Endothelial cell of umbilical vein (primary cell): ENCODE measurements around the gene CLSTN1. TPM values are rescaled to one million over a fixed set of nuclear protein-coding genes. Genes with fewer than 3 reads are reported as not detected.

ENCODE experiments used
- BruUV-seq: library from RNA; stranded (reverse); fragments of 400-500 nt; replicated peaks from 2 replicates; lab custom pipeline; 2021; lab: Mats Ljungman, UMichigan
- CTCF ChIA-PET: fragments of 300-600, 350-600 bp; sonication (Branson Sonifier 250); formaldehyde crosslinking; loops from one replicate; lab custom pipeline; 2021; ENCODE audit warnings: antibody characterized with exemption, inconsistent platforms; lab: Charles Lee
- POLR2A ChIA-PET: fragments of 300-600, 350-600 bp; sonication (Branson Sonifier 250); formaldehyde crosslinking; loops from one replicate; lab custom pipeline; 2021; ENCODE audit warnings: antibody characterized with exemption, inconsistent platforms; lab: Charles Lee
- DNase-seq: peaks from one replicate; pipeline ENCODE4 v3.0.0-alpha.2; 2011; ENCODE audit warnings: low read depth, low spot score
- FAIRE-seq: peaks from 2 replicates; lab custom pipeline; 2011; peaks lifted over from hg19 to GRCh38; lab: Jason Lieb, UNC
- H2AFZ ChIP-seq: 2 replicates; pipeline ENCODE4 v1.6.0; 2012; ENCODE audit warnings: low read depth, low read length, control low read depth, inconsistent platforms
- H3K27ac ChIP-seq: 2 replicates; pipeline ENCODE4 v1.5.1; 2011; ENCODE audit warnings: low read depth, mild to moderate bottlenecking, control low read depth, low read length, moderate library complexity; ENCODE audit not compliant: insufficient read depth
- H3K27me3 ChIP-seq, 2 experiments: 2 replicates each; pipeline versions ENCODE4 v1.6.0 to v1.6.1; 2011; ENCODE audit warnings: low read length in 2 of 2, mixed read lengths in 1 of 2; ENCODE audit not compliant: control insufficient read depth in 2 of 2, insufficient read depth in 2 of 2
- H3K36me3 ChIP-seq, 2 experiments: 2 replicates in 1 of 2; 3 replicates in 1 of 2; pipeline ENCODE4 v1.5.1; 2011; ENCODE audit warnings: low read length in 2 of 2, mild to moderate bottlenecking in 1 of 2, moderate library complexity in 1 of 2; ENCODE audit not compliant: control insufficient read depth in 2 of 2, insufficient read depth in 2 of 2; ENCODE audit errors: extremely low read depth in 1 of 2
- H3K4me1 ChIP-seq: 3 replicates; pipeline ENCODE4 v1.5.1; 2011; ENCODE audit warnings: mild to moderate bottlenecking, low read length; ENCODE audit not compliant: control insufficient read depth, insufficient read depth; ENCODE audit errors: extremely low read depth
- H3K4me2 ChIP-seq: 2 replicates; pipeline ENCODE4 v1.6.1; 2011; ENCODE audit warnings: low read length, control low read depth, mixed read lengths; ENCODE audit not compliant: insufficient read depth
- H3K4me3 ChIP-seq, 3 experiments: fragments of 200-600 bp in 1 of 3; sonication (generic), shearing (Covaris generic) in 1 of 3; replicated peaks in 1 of 3; 2 replicates each; pipeline ENCODE4 v1.5.1; 2011 to 2016; ENCODE audit warnings: control low read depth in 3 of 3, low read length in 3 of 3, mild to moderate bottlenecking in 2 of 3, inconsistent platforms in 1 of 3, low read depth in 1 of 3, moderate library complexity in 1 of 3; ENCODE audit not compliant: insufficient read depth in 1 of 3
- H3K79me2 ChIP-seq: 2 replicates; pipeline ENCODE4 v1.6.0; 2012; ENCODE audit warnings: low read length, inconsistent platforms; ENCODE audit not compliant: control insufficient read depth, insufficient read depth
- H3K9ac ChIP-seq: replicated peaks from 2 replicates; pipeline ENCODE3; 2011; ENCODE audit warnings: low read length, control low read depth; ENCODE audit not compliant: insufficient read depth; ENCODE audit errors: extremely low read depth
- H3K9me1 ChIP-seq: replicated peaks from 3 replicates; pipeline ENCODE4 v1.6.0; 2011; ENCODE audit warnings: mild to moderate bottlenecking, low read length; ENCODE audit not compliant: control insufficient read depth, insufficient read depth; ENCODE audit errors: extremely low read depth
- H3K9me3 ChIP-seq: replicated peaks from 2 replicates; pipeline ENCODE4 v1.5.1; 2012; ENCODE audit warnings: low read length, inconsistent platforms; ENCODE audit not compliant: control insufficient read depth, insufficient read depth
- H4K20me1 ChIP-seq: replicated peaks from 2 replicates; pipeline ENCODE3; 2011; ENCODE audit warnings: mild to moderate bottlenecking, low read length; ENCODE audit not compliant: control insufficient read depth, insufficient read depth; ENCODE audit errors: extremely low read depth
- CTCF ChIP-seq, 2 donors: IDR thresholded peaks; 1 replicate in 1 of 2; 2 replicates in 1 of 2; pipeline ENCODE4 v1.5.1; 2011; ENCODE audit warnings: low read length in 2 of 2, mild to moderate bottlenecking in 2 of 2, moderate library complexity in 2 of 2, control low read depth in 1 of 2, inconsistent platforms in 1 of 2, low read depth in 1 of 2; ENCODE audit not compliant: insufficient read depth in 1 of 2; ENCODE audit errors: extremely low read depth in 1 of 2
- EZH2 ChIP-seq: IDR thresholded peaks from 2 replicates; pipeline ENCODE4 v1.6.1; 2012; ENCODE audit warnings: borderline replicate concordance, low read depth, mild to moderate bottlenecking, moderate library complexity, low read length, inconsistent platforms; ENCODE audit not compliant: severe bottlenecking
- FOS ChIP-seq: IDR thresholded peaks from 2 replicates; pipeline ENCODE4 v1.6.1; 2011; ENCODE audit warnings: mild to moderate bottlenecking, low read length, moderate library complexity, borderline replicate concordance; ENCODE audit not compliant: insufficient read depth
- GATA2 ChIP-seq: IDR thresholded peaks from 2 replicates; pipeline ENCODE4 v1.7.0; 2011; ENCODE audit warnings: low read depth, mild to moderate bottlenecking, moderate library complexity, mixed read lengths, low read length; ENCODE audit not compliant: insufficient read length, insufficient read depth
- JUN ChIP-seq: IDR thresholded peaks from 2 replicates; pipeline ENCODE4 v1.6.1; 2011; ENCODE audit warnings: borderline replicate concordance, low read depth; ENCODE audit not compliant: insufficient read length, insufficient read depth
- MAX ChIP-seq: IDR thresholded peaks from 2 replicates; pipeline ENCODE4 v1.6.1; 2011; ENCODE audit not compliant: insufficient read depth, insufficient read length
- MYC ChIP-seq: IDR thresholded peaks from one replicate; pipeline ENCODE4 v1.6.1; 2011; ENCODE audit warnings: mild to moderate bottlenecking, low read depth, low read length
- POLR2A ChIP-seq: IDR thresholded peaks from 2 replicates; pipeline ENCODE4 v1.6.1; 2012; ENCODE audit warnings: low read depth, mild to moderate bottlenecking, control low read depth, low read length
- POLR2AphosphoS5 ChIP-seq: IDR thresholded peaks from 2 replicates; pipeline ENCODE4 v1.6.1; 2012; ENCODE audit warnings: low read depth, mild to moderate bottlenecking, control low read depth, low read length, moderate library complexity; ENCODE audit not compliant: insufficient read depth
- dilution Hi-C: fragments of 300-500 bp; cut with MboI; formaldehyde crosslinking; loops from one replicate; pipeline ENCODE4 v1.15.0; 2019; ENCODE audit warnings: low sequenced_read_pairs; ENCODE audit not compliant: extremely low pct_ligation_motif_present
- intact Hi-C: fragments of 100-400 bp; cut with micrococcal nuclease; formaldehyde crosslinking; loops from one replicate; pipeline ENCODE4 v1.10.0; 2022
- polyA plus RNA-seq, 4 experiments: library from polyadenylated mRNA; depleted of rRNA in 3 of 4; stranded (reverse) in 3 of 4; unstranded in 1 of 4; fragments of >200 nt; gene quantifications; 2 replicates each; pipeline versions ENCODE4 v1.2.1 to v1.2.3, GENCODE V29; 2011 to 2012; ENCODE audit warnings: missing spikeins in 1 of 4
- total RNA-seq: library from RNA; stranded (reverse); gene quantifications from 2 replicates; pipeline ENCODE4 v1.2.3, GENCODE V29; 2021

CLSTN1 gene
- total and polyA plus RNA-seq, 2 donors (not counting 3 experiments of a cell fraction or from before 2014, with no cell fraction given) = 49.1 to 130 TPM

- Histone ChIP-seq H3K4me1 (peaks cover 4% of the 10 kb centered on the region), H4K20me1 (peaks cover 2% of the 10 kb centered on the region), H3K36me3 (no peaks in the 10 kb centered on the region), H3K4me3 (no peak overlapping the region), H3K27ac (no peak overlapping the region), H3K4me2 (no peak overlapping the region), H3K9ac (no peak overlapping the region), H2AFZ (no peak overlapping the region), H3K9me3 (no peaks in the 10 kb centered on the region), H3K27me3 (no peaks in the 10 kb centered on the region), H3K79me2 (peaks cover 34% of the 10 kb centered on the region), H3K9me1 (no peaks in the 10 kb centered on the region)
- BruUV-seq = no TSS peak
- CTCF ChIA-PET = interaction anchor here (0.6 to 4.1 kb wide), 29 partner anchors 9 to 372 kb away, joined by 3 to 82 read pairs (median 4); partner anchors contain the start of genes LZIC and NMNAT1
- DNase-seq = peak; percentile 60
- peak; percentile 93 for FAIRE-seq
- POLR2A ChIA-PET = no interaction called here
- peak; percentile 48 to 57 for TF ChIP-seq CTCF (IDR thresholded peaks at IDR 0.05; ENCODE audit: extremely low read depth in 1 of 2, insufficient read depth in 1 of 2, low read depth in 1 of 2, low read length in 2 of 2)
- TF ChIP-seq FOS = no peak
- dilution Hi-C loops = no loop called here
- intact Hi-C loops = loop anchor here (1.0 to 2.0 kb wide), 3 partner anchors 38 to 158 kb away; partner anchors contain the start of genes CLSTN1, LZIC and NMNAT1
Measured at GRCh38 chr1:9784508-9785133, 39.1 kb downstream of the CLSTN1 start.

GRCh38 chr1:9782897-9783296 is 40.9 kb downstream of the CLSTN1 start:
- no peaks in the 10 kb centered on the region for H3K27me3 ChIP-seq
- no peak overlapping the region for H3K4me2 ChIP-seq
- TF ChIP-seq POLR2AphosphoS5 = no peak
- no peak for TF ChIP-seq EZH2
- TF ChIP-seq FOS = no peak
- TF ChIP-seq MYC = no peak
- TF ChIP-seq CTCF (IDR thresholded peaks at IDR 0.05; ENCODE audit: extremely low read depth in 1 of 2, insufficient read depth in 1 of 2, low read depth in 1 of 2, low read length in 2 of 2) = no peak
- TF ChIP-seq MAX = no peak
- TF ChIP-seq GATA2 = no peak
- no peak for TF ChIP-seq JUN
- TF ChIP-seq POLR2A = no peak
- H3K27ac ChIP-seq = no peak overlapping the region
- ChIA-PET POLR2A (no interaction called here), CTCF (interaction anchor here (0.8 to 2.0 kb wide), 4 partner anchors 8 to 159 kb away, joined by 3 to 9 read pairs (median 3); no protein-coding TSS in a partner anchor)
- DNase-seq = no peak
- H3K4me3 ChIP-seq = no peak overlapping the region
- H3K9me3 ChIP-seq = no peaks in the 10 kb centered on the region
- H2AFZ ChIP-seq = no peak overlapping the region
- no peaks in the 10 kb centered on the region for H4K20me1 ChIP-seq
- dilution Hi-C loops (no loop called here), intact Hi-C loops (no loop called here)
- no peaks in the 10 kb centered on the region for H3K36me3 ChIP-seq
- H3K79me2 ChIP-seq = peaks cover 25% of the 10 kb centered on the region
- no peak overlapping the region for H3K9ac ChIP-seq
- BruUV-seq = no TSS peak
- no peaks in the 10 kb centered on the region for H3K9me1 ChIP-seq
- H3K4me1 ChIP-seq = peaks cover 4% of the 10 kb centered on the region
- no peak for FAIRE-seq
